GM21576 (cell line): ENCODE results near the gene MIA2.
A peak's percentile ranks its signal among the peaks of the same experiment; 100 is the strongest.
"Not testable (repeated sequence)": the region's sequence is repeated elsewhere in the genome, so short reads cannot be mapped to it uniquely, and the experiment has no call there.

Experiments
- ATAC-seq: cut with Tn5 transposase; IDR thresholded peaks from one replicate; pipeline ENCODE4 v1.9.1; 2021; ENCODE audit warnings: mild to moderate bottlenecking, moderate library complexity; ENCODE audit not compliant: unreplicated experiment

Gene MIA2

DNA sequence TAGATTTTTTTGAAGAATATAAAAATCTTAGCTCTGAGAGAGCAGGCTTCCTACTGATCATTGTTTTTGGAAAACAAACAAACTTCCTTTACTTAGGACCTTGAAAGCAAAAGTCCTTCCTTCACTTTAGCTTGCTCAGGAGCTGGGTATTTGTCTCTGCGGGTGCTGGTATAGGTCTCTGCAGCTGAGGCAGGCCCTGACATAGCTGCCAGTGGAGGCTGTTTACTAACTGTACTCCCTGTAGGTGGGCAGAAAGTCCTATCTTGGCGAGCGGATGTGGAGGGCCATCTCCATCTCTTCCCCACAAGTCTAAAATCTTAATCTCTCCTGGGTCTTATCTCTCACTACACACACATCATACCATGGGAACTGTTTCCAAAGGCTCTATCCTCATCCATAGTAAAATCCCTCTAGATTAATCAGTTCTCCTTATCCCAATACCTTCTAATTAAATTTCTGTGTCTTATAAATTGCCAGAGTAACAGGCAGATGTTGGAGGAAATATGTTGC is 4.1 kb upstream of the MIA2 start:
- no peak for ATAC-seq

DNA sequence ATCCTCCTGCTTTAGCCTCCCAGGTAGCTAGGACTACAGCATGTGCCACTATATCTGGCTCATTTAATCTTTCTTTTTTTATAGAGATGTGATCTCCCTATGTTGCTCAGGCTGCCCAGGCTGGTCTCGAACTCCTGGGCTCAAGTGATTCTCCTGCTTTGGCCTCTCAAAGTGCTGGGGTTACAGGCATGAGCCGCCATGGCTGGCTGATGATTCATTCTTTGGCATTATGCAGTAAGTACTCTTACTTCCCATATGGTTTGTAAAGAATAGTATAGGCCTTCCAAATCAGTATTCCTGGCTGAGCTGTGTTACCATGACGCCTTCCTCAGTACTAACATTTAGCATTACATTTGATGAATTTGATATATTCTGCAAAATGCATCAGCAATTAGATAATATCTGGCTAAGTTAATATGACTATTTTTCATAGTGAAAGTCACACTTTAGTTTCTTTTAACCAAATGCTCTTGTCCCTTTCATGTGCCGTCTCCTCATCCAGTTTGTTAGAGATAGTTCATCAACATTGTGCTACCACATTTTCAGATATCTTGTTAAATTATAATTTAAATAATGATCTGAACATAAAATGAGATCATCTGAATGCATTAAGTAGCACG is 3.2 kb upstream of the MIA2 start:
- ATAC-seq: no peak

DNA sequence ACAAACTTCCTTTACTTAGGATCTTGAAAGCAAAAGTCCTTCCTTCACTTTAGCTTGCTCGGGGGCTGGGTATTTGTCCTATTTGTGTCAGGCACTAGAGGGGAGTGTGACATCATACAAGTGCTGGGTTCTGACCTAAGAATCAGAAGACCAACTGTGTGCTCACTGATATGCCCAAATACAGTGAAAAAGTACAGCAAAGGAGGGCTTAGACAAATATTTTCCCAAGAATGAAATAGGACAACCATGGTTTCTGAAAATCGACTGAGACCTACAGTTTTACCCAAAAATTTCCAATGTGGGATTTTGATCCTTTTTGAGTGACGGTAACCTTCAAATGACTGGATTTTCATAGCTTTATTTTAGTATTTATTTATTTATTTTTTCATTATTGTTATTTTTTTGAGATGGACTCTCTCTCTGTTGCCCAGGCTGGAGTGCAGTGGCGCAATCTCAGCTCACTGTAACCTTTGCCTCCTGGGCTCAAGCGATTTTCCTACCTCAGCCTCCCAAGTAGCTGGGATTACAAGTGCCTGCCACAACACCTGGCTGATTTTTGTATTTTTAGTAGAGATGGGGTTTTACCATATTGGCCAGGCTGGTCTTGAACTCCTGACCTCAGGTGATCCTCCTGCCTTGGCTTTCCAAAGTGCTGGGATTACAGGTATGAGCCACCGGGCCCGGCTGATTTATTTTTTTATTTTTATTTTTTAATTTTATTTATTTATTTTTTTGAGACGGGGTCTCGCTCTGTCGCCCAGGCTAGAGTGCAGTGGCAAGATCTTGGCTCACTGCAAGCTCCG is 1.8 kb upstream of the MIA2 start:
- ATAC-seq: peak; percentile 94

DNA sequence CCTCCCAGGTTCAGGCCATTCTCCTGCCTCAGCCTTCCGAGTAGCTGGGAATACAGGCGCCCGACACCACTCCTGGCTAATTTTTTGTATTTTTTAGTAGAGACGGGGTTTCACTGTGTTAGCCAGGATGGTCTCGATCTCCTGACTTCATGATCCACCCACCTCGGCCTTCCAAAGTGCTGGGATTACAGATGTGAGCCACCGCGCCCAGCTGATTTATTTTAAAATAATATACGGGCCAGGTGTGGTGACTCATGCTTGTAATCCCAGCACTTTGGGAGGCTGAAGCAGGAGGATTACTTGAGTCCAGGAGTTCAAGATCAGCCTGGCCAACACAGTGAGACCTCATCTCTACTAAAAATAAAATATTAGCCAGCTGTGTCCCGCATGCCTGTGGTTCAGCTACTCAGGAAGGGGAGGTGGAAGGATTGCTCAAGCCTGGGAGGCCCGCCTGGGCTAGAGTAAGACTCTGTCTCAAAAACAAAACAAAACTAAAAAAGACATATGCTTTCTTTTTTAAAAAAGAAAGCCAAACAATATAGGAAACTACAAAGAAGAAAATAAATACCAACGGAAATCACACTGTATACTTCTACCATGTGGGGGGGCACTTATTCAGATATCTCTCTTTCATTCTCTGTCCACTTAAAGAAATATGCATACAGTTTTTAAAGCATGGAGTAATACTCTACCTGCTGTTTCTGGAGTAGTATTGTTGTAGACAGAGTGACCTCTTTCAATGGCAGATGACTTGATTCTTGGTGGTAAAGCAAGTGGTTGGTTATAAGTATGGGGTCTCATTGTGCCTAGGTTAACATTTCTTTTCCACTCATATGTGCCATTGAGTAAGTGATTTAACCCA is 930 bp upstream of the MIA2 start:
- ATAC-seq: no peak

DNA sequence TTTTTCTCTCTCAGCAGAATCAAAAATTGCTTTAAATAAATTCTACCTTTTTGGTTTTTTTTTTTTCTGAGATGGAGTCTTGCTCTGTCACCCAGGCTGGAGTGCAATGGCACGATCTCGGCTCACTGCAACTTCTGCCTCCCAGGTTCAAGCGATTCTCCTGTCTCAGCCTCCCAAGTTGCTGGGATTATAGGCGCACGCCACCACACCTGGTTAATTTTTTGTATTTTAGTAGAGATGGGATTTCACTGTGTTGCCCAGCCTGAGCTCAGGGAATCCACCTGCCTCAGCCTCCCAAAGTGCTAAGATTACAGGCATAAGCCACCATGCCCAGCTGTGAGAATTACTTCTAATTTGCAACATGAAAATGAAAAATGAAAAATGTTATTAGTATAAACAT is 1.3 kb downstream of the MIA2 start:
- ATAC-seq: not testable (repeated sequence)

DNA sequence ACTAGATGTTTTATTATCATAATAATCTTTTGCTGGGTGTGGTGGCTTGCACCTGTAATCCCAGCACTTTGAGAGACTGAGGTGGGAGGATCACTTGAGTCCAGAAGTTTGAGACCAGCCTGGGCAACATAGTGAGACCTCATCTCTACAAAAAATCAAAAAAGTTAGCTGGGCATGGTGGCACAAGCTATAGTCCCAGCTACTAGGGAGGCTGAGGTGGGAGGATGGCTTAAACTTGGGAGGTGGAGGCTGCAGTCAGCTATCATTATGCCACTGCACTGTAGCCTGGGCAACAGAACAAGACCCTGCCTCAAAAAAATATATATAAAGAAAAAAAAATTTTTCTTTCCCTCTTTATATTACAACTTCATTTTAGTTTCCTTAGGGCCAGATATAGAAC is 1.8 kb downstream of the MIA2 start:
- not testable (repeated sequence) for ATAC-seq

DNA sequence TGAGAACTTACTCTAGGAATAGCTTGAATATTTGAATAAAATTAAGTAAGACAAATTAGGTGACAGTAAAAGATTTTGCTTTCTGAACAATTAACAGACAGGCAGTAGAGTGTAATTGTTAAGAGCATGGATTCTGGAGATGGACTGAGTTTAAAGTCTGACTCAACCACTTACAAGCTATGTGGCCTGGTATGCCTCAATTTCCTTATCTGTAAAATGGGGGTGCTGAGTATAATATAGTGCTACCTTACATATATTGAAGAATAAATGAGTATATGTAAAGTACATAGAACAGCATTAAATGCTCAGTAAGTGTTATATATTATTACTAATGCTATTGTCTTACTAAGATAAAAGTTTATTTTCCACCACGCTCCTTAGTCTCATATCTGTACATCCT is 7.1 kb downstream of the MIA2 start:
- ATAC-seq: no peak

DNA sequence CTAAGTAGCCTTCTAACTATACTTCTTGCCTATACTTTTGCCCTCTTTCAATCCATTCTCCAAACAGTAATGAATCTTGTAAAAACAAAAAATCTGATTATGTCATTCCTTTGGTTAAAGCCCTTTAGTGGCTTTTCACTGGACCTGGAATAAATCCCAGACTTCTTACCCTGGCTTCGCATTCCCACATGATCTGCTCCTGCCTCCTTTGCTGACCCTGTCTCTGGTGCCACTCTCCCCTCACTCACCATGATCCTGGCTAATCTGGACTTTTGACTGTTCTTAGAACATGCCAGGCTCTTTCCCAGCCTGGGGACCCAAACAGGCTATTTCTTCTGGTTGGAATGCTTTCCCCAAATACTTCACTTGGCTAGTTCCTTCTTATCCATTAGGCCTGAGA is 7.9 kb downstream of the MIA2 start:
- ATAC-seq: no peak

DNA sequence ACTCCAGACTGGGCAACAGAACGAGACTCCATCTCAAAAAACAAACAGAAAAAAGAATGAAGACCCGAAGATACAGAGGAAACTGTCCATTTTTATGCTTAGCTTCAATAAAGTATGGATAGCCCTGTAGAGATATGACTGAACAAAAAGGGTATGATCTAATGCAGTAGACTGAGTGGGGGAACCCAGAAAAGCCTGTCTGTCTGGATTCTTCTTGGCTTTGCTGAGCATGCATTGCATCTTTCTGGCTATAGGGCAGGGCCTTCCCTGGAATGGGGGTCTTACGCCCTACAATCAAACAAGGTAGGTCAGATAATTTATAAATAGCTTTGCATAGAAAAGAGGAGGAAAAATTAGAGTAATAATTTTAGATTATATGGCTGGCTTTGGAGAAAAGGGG is 10.1 kb downstream of the MIA2 start:
- no peak for ATAC-seq

DNA sequence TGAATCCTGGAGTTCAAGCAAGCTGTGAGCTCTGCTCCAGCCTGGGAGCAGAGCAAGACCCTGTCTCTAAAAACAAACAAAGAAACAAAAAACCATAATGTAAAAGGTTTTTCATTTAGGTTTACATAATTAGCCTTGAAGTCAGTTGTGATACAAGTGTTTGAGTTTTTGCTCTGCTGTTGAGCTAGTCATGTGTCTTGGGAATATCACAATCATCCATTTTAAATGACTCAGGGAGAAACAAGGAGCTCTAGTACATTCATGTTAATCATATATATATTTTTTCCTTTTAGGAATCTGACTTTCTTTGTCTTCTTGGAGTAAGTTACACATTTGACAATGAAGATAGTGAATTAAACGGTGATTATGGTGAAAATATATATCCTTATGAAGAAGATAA is 12.9 kb downstream of the MIA2 start:
- ATAC-seq: no peak

DNA sequence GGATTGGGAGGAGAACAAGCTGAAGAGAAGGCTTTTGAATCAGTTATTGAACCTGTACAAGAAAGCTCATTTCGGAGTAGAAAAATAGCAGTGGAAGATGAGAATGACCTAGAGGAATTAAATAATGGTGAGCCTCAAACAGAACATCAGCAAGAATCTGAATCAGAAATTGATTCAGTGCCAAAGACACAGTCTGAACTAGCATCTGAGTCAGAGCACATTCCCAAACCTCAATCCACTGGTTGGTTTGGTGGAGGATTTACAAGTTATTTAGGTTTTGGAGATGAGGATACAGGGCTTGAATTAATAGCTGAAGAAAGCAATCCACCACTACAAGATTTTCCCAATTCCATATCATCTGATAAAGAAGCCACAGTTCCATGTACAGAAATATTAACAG is 13.5 kb downstream of the MIA2 start:
- no peak for ATAC-seq

DNA sequence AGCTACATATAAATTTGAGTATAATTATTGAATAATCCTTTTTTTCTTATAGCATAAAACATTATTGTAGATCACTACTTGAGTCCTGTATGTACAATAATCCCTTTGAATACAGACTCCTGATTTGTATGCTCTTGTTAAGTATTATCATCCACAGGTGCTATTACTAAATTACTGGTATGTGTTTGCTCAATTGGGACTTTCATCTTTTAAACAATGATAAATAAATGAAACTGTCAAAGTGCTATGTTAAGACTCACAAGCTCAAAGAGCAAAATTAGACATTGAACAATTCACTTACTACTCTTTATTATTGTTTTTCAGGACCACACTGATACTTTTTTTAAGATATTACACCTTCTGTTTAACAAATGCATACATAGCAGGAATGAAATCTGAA is 17.8 kb downstream of the MIA2 start:
- ATAC-seq: no peak

DNA sequence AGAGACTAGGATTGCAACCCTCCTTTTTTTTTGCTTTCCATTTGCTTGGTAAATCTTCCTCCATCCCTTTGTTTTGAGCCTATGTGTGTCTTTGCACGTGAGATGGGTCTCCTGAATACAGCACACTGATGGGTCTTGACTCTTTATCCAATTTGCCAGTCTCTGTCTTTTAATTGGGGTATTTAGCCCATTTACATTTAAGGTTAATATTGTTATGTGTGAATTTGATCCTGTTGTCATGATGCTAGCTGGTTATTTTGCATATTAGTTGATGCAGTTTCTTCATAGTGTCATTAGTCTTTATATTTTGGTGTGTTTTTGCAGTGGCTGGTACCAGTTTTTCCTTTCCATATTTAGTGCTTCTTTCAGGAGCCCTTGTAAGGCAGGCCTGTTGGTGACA is 23.7 kb downstream of the MIA2 start:
- not testable (repeated sequence) for ATAC-seq

DNA sequence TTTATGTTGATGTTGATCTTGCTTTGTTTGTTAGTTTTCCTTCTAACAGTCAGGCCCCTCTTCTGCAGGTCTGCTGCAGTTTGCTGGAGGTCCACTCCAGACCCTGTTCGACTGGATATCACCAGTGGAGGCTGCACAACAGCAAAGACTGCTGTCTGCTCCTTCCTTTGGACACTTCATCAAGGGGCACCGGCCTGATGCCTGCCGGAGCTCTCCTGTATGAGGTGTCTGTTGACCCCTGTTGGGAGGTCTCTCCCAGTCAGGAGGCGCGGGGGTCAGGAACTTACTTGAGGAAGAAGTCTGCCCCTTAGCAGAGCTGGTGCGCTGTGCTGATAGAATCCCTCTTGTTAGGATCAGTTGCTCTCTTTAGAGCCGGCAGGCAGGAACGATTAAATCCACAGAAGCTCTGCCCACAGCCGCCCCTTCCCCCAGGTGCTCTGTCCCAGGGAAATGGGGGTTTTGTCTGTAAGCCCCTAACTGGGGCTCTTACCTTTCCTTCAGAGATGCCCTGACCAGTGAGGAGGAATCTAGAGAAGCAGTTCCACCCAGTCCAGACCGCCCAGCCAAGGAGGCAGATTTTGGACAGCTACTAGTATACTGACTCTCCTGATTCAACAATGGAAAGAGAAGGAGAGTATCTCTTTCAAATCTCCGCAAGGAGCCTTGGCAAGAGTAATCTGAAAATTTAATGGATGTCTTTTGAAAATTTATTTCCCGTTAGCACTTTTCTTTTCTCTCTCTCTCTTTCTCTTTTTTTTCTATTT is 25.2 kb downstream of the MIA2 start:
- ATAC-seq: no peak

DNA sequence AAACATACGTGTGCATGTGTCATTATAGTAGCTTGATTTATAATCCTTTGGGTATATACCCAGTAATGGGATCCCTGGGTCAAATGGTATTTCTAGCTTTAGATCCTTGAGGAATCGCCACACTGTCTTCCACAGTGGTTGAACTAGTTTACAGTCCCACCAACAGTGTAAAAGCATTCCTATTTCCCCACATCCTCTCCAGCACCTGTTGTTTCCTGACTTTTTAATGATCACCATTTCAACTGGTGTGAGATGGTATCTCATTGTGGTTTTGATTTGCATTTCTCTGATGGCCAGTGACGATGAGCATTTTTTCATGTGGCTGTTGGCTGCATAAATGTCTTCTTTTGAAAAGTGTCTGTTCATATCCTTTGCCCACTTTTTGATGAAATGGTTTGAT is 26.4 kb downstream of the MIA2 start:
- ATAC-seq: not testable (repeated sequence)

DNA sequence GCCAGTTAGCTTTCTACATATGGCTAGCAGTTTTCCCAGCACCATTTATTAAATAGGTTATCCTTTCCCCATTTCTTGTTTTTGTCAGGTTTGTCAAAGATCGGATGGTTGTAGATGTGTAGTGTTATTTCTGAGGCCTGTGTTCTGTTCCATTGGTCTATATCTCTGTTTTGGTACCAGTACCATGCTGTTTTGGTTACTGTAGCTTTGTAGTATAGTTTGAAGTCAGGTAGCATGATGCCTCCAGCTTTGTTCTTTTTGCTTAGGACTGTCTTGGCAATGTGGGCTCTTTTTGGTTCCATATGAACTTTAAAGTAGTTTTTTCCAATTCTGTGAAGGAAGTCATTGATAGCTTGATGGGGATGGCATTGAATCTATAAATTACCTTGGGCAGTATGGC is 28.5 kb downstream of the MIA2 start:
- not testable (repeated sequence) for ATAC-seq

DNA sequence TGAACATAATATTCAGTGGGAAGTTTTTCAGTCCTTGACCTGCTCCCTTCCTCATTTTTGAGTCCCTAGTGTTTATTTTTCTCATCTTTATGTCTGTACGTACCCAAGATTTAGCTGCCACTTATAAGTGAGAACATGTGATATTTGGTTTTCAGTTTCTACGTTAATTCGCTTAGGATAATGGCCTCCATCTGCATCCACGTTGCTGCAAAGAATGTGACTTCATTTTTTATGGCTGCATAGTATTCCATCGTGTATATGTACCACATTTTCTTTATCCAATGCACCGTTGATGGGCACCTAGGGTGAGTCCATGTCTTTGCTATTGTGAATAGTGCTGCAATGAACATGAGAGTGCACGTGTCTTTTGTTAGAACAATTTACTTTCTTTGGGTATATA is 30.3 kb downstream of the MIA2 start:
- no peak for ATAC-seq

DNA sequence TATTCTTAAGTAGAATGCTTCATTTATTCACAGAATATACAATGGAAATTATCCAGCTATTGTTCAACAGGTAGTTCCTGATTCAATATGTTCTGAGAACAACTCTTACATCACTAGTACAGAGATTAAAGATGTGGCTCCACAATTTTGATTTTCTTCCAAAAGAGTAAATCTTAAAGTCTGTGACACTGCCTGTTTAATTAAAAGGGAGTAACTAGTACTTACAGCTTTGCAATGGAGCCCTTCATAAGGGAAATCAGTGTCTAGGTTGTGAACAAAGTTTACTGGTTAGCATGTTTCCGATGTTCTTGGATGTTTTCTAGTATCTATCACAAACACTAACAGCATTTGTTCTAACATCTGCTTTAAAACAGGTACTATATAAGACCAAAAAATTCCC is 30.8 kb downstream of the MIA2 start:
- ATAC-seq: no peak

DNA sequence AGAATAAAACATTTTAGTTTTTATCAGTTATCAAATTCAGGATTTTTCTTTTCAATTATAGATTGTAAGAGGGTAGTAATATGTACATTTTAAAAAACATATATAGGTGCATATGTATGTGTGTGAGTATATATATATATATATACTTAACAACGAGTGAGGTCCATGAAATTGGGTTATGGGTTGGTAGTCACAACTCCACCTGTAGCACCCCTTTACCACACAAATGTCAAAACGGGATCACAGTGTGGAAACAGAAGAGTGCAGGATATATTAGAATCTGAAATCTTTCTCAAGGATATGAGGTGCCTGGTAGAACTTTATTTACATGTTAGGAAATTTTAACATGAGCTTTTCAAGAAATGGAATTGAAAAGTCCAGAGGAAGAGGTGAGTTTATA is 31.3 kb downstream of the MIA2 start:
- no peak for ATAC-seq

DNA sequence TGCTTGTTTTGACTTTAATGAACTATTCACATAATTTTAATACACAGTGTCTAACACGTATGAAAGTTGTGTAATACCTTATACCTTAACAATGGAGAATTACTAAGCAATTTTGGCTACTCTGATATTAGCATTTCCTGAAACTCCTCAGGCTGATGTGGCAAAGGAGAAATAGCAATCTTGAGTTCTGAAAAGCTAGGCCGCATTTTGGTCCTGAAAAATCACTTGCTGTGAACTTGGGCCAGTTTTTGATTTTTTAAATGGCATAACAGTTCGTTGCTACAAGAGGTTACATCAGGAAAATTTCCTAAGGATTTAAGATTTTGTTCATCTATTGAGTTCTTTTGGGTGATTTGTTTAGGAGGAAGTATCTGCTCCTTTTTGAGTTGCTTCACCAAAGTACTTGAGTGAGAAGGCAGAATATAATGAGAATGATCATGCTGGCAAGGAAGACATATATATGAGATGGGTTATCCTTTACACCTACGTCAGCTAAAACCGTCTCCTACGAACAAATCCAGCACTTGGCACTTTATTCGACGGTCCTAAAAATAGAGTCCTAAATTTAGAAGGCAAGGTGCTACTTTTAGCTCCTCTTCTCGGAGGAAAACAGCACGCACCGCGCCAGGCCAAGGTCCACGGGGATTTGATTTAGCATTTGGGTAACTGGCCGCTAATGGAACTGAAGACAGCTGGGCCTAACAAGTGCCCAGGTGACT is 32.2 kb downstream of the MIA2 start:
- no peak for ATAC-seq
